NOMO-1 treated with DMSO at 0.1 percent for 48 hours (cell line): ENCODE results near the gene TTR.

Experiments
- DNase-seq: peaks from one replicate; lab custom pipeline; 2025; ENCODE audit not compliant: unreplicated experiment; lab: John Stamatoyannopoulos, UW

The TTR gene

GRCh38 chr18:31614044-31614443 lies 22.4 kb downstream of the TTR start:
- DNase-seq, result no peak

GRCh38 chr18:31616586-31616985 lies 24.9 kb downstream of the TTR start:
- DNase-seq, result no peak

- DNase-seq, result no peak
Measured at GRCh38 chr18:31617031-31617717, 25.5 kb downstream of the TTR start.

- DNase-seq, result no peak
Measured at GRCh38 chr18:31618801-31619200, 27.1 kb downstream of the TTR start.

- no peak for DNase-seq
Measured at GRCh38 chr18:31619291-31619690, 27.6 kb downstream of the TTR start.

GRCh38 chr18:31624892-31625640 lies 33.4 kb downstream of the TTR start:
- DNase-seq, result no peak

GRCh38 chr18:31626409-31626808 lies 34.7 kb downstream of the TTR start:
- DNase-seq, result no peak

- DNase-seq, result no peak
Measured at GRCh38 chr18:31630549-31630948, 38.9 kb downstream of the TTR start.

- DNase-seq, result no peak
Measured at GRCh38 chr18:31631526-31631925, 39.8 kb downstream of the TTR start.

- no peak for DNase-seq
Measured at GRCh38 chr18:31632356-31632755, 40.7 kb downstream of the TTR start.

- no peak for DNase-seq
Measured at GRCh38 chr18:31633392-31634330, 42.0 kb downstream of the TTR start.

GRCh38 chr18:31634331-31634713 lies 42.6 kb downstream of the TTR start:
- DNase-seq, result no peak

GRCh38 chr18:31636387-31636786 lies 44.7 kb downstream of the TTR start:
- no peak for DNase-seq

GRCh38 chr18:31637445-31637844 lies 45.8 kb downstream of the TTR start:
- DNase-seq, result no peak

GRCh38 chr18:31643003-31643402 lies 51.3 kb downstream of the TTR start:
- no peak for DNase-seq

- no peak for DNase-seq
Measured at GRCh38 chr18:31645411-31645810, 53.7 kb downstream of the TTR start.

GRCh38 chr18:31646332-31647126 lies 54.9 kb downstream of the TTR start:
- DNase-seq, result no peak

GRCh38 chr18:31647127-31647753 lies 55.6 kb downstream of the TTR start:
- DNase-seq, result no peak
